Left lung (tissue), 10 donors: ENCODE data around the gene CSRP1. TPM values are rescaled to one million over a fixed set of nuclear protein-coding genes. Genes with fewer than 3 reads are reported as not detected.

ENCODE experiments used
- ATAC-seq: fragments of 200-7000 bp; cut with Tn5 transposase; one replicate; pipeline ENCODE4 v1.9.1; 2020; ENCODE audit warnings: moderate library complexity
- DNase-seq, 4 donors: peaks; one replicate each; pipeline ENCODE4 v3.0.0-alpha.2; 2013 to 2020
- H3K27ac ChIP-seq, 2 donors: fragments of 200-600 bp; sonication (generic) in 1 of 2; one replicate each; pipeline versions ENCODE4 v1.5.0 to v1.8.0; 2020 to 2021
- H3K27me3 ChIP-seq, 2 donors: fragments of 200-600 bp; sonication (generic) in 1 of 2; one replicate each; pipeline versions ENCODE4 v1.5.0 to v1.8.0; 2020 to 2021
- H3K36me3 ChIP-seq, 2 donors: fragments of 200-600 bp; sonication (generic) in 1 of 2; one replicate each; pipeline versions ENCODE4 v1.5.0 to v1.8.0; 2020 to 2021
- H3K4me1 ChIP-seq, 2 donors: fragments of 200-600 bp; one replicate each; pipeline ENCODE4 v1.8.0; 2021
- H3K4me3 ChIP-seq, 2 donors: fragments of 200-600 bp; sonication (generic) in 1 of 2; one replicate each; pipeline versions ENCODE4 v1.5.0 to v1.8.0; 2020 to 2021; ENCODE audit warnings: mild to moderate bottlenecking in 1 of 2
- H3K9me3 ChIP-seq, 2 donors: fragments of 200-600 bp; sonication (generic) in 1 of 2; one replicate each; pipeline versions ENCODE4 v1.5.0 to v1.8.0; 2020 to 2021
- intact Hi-C, 2 donors: fragments of 100-400 bp; cut with DNase I; formaldehyde crosslinking; loops; one replicate each; pipeline versions ENCODE4 v1.11.2 to v1.14.2; 2022
- polyA plus RNA-seq, 6 donors: library from polyadenylated mRNA; unstranded; fragments of 120-200 nt; gene quantifications; one replicate each; pipeline ENCODE4 v1.2.1, GENCODE V29; 2013; ENCODE audit not compliant: insufficient read length in 6 of 6
- total RNA-seq, 2 donors: library from RNA; stranded (reverse); fragmentation: NEBNext Ultra II Directional; extraction: Animal tissue kit (Norgen Biotek cat#: 25700); gene quantifications; one replicate each; pipeline ENCODE4 v1.2.1, GENCODE V29; 2021
- TF ChIP-seq, protein P1 (sequence below), 2 donors: fragments of 200-600 bp; sonication (generic) in 1 of 2; IDR thresholded peaks; one replicate each; pipeline versions ENCODE4 v1.5.0 to v1.8.0; 2021; ENCODE audit warnings: antibody characterized with exemption in 2 of 2
- donor health status: DM: no; HTN: yes; CAD: no.
- donor health status: DM: no; HTN: no; CAD: no.

Gene CSRP1
- total and polyA plus RNA-seq, 8 donors: 215 to 360 (median 254) TPM

DNA sequence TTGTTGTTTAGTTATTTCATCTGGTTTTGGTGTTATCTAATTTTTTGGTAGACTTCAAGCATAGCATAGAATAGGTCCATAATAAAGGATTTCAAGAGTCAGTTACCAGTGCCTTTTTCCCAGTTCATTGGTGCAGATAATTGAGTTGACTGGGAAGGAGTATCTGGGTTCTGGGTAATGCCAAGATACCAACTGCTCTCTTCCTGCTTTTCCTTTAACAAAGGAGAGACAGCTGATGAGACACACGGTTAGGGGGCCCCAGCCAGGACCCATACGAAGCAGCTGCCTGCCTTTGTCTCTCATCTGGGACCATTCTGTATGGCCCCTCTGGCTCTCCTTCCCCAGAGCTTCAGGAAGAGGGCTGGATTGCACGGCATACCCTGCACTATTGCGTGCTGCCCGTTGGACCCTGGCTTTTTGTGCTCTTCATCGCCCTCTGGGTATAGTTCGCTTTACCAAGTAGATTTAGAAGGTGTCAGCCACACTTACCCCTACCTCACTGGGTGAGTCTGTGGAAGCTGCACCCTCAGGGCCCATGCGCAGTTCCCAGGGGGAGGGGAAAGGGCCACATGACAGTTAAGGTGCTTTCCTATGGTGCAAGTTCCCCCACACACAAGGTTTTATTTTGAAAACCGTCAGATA, 39.0 kb upstream of the CSRP1 start:
- Histone ChIP-seq H3K9me3 (no peaks in the 10 kb centered on the region), H3K36me3 (no peaks in the 10 kb centered on the region), H3K27me3 (no peaks in the 10 kb centered on the region), H3K27ac (peak overlapping the region in 1 of 2 donors; percentile 33), H3K4me3 (no peak overlapping the region), H3K4me1 (peaks cover 3 to 65% of the 10 kb centered on the region in 2 donors)
- DNase-seq (no peak), ATAC-seq (no peak)
- TF ChIP-seq, protein P1, sequence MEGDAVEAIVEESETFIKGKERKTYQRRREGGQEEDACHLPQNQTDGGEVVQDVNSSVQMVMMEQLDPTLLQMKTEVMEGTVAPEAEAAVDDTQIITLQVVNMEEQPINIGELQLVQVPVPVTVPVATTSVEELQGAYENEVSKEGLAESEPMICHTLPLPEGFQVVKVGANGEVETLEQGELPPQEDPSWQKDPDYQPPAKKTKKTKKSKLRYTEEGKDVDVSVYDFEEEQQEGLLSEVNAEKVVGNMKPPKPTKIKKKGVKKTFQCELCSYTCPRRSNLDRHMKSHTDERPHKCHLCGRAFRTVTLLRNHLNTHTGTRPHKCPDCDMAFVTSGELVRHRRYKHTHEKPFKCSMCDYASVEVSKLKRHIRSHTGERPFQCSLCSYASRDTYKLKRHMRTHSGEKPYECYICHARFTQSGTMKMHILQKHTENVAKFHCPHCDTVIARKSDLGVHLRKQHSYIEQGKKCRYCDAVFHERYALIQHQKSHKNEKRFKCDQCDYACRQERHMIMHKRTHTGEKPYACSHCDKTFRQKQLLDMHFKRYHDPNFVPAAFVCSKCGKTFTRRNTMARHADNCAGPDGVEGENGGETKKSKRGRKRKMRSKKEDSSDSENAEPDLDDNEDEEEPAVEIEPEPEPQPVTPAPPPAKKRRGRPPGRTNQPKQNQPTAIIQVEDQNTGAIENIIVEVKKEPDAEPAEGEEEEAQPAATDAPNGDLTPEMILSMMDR (IDR thresholded peaks at IDR 0.05): no peak
- intact Hi-C loops: no loop called here

DNA sequence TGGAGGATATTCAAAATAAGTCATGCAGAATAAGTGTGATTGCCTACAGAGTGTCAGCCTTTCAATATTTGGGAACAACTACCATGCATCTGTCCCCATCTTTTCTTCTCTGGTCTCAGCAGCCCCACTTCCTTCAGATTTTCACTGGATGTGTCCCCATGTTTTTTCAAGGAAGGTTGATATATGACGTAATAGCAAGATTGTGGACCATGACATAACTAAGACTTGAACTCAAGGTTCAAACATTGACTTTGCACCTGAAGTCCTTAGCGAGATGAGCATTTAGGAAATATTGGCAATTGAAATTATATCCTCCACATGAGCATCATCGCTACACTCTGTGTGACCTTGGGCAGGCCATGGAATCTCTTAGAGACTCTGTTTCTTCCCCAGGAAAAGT, 37.8 kb upstream of the CSRP1 start:
- intact Hi-C loops: no loop called here
- no peaks in the 10 kb centered on the region for H3K36me3 ChIP-seq
- TF ChIP-seq, protein P1 (IDR thresholded peaks at IDR 0.05): no peak
- H3K27ac ChIP-seq: no peak overlapping the region
- ATAC-seq (no peak), DNase-seq (no peak)
- peaks cover 8 to 71% of the 10 kb centered on the region in 2 donors for H3K4me1 ChIP-seq
- H3K27me3 ChIP-seq: peaks cover 0 to 6% of the 10 kb centered on the region in 2 donors
- H3K4me3 ChIP-seq: no peak overlapping the region
- H3K9me3 ChIP-seq: no peaks in the 10 kb centered on the region

DNA sequence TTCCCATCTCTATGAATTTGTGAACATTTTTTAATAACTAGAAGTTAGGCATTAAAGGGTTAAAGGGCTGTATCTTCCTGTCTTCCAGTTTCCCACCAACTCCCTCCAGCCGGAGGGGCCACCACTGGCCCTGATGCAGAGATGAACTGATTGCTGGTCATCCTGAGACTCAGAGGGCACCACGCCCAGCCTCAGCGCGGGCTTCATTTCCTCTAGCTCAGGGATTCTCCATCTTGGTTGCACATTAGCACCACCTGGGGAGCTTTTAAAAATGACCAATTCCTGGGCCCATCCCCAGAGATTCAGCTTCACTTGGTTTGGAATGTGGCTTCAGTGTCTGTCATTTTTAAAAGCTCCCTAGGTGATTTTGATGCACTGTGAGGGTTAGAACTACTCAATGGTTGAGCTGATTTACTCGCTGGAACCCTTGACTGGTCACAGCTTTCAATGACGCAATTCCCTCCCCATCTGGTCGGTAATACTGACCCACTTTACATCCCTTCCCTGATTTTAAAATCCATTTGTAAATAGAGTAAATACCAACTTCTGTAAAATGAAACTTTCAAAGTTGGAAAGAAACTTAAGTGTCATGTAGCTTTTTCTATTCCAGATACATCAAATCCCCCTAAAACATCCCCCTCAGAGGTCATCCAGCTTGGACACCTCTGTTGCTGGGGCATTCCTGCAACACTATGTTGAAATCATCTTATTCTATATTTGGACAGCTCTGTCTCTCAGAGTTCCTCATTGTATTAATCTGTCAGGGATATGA, 37.1 kb upstream of the CSRP1 start:
- ATAC-seq (no peak), DNase-seq (no peak)
- Histone ChIP-seq H3K36me3 (no peaks in the 10 kb centered on the region), H3K4me3 (no peak overlapping the region), H3K27ac (peak overlapping the region in 1 of 2 donors; percentile 23), H3K27me3 (peaks cover 0 to 13% of the 10 kb centered on the region in 2 donors), H3K4me1 (peaks cover 8 to 74% of the 10 kb centered on the region in 2 donors), H3K9me3 (no peaks in the 10 kb centered on the region)
- intact Hi-C loops: no loop called here
- TF ChIP-seq, protein P1 (IDR thresholded peaks at IDR 0.05): no peak

DNA sequence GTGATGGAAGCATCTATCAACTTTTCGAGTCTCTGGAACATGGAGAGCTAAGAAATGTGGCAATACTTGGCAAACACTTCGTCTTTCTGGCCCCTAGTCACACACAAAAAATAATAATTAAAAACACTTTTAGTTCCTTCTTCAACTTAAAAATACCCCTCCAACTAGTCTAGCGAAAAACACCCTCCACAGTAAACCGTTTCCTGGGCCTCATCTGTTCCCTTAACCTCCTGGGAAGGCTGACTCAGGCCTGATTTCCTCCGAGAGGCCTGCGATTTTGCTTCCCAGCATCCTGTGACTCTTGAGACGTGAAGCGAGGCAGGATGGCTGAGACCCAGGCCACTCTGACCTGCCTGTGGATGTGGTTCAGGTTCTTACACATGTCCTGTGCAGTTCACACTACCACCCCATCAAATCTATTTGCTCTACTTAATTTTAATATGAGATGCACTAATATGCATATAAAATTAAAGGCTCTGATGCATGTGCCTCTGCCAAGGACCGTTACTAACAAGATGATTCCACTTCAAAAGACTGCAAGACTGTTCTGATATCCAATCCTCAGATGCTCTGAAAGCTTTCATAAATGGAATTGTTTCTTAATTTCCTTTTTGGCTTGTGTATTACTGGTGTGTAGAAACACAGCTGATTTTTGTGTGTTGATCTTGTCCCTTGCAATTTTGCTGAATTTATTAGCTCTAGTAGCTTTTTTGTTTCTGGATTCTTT, 35.5 kb upstream of the CSRP1 start:
- no peaks in the 10 kb centered on the region for H3K36me3 ChIP-seq
- peaks cover 0 to 29% of the 10 kb centered on the region in 2 donors for H3K27me3 ChIP-seq
- TF ChIP-seq, protein P1 (IDR thresholded peaks at IDR 0.05): no peak
- H3K4me1 ChIP-seq: peaks cover 18 to 88% of the 10 kb centered on the region in 2 donors
- DNase-seq (peak in 1 of 4 donors; percentile 48), ATAC-seq (no peak)
- peak overlapping the region; percentile 64 to 77 for H3K27ac ChIP-seq
- no peak overlapping the region for H3K4me3 ChIP-seq
- no peaks in the 10 kb centered on the region for H3K9me3 ChIP-seq
- intact Hi-C loops: no loop called here
